NCI-H510A treated with DMSO at 0.1 percent for 48 hours (cell line): ENCODE data around the gene GPR27.

ENCODE experiments used
- DNase-seq: peaks from one replicate; lab custom pipeline; 2025; lab: John Stamatoyannopoulos, UW

The GPR27 gene

GRCh38 chr3:71753701-71754609 lies at the start of gene GPR27:
Gene GPR27 (plus strand): TSS chr3:71753855. CDS start chr3:71754050, 195 bp downstream.
- DNase-seq, result no peak

GRCh38 chr3:71704915-71705314 lies 48.7 kb upstream of the GPR27 start:
- DNase-seq, result no peak

GRCh38 chr3:71705681-71706080 lies 48.0 kb upstream of the GPR27 start:
- no peak for DNase-seq

- no peak for DNase-seq
Observed at GRCh38 chr3:71707595-71707994, 46.1 kb upstream of the GPR27 start.

- DNase-seq, result no peak
Observed at GRCh38 chr3:71708476-71709105, 45.1 kb upstream of the GPR27 start.

GRCh38 chr3:71709908-71710511 lies 43.6 kb upstream of the GPR27 start:
- DNase-seq, result no peak

GRCh38 chr3:71710906-71711494 lies 42.7 kb upstream of the GPR27 start:
- peak; percentile 35 for DNase-seq

GRCh38 chr3:71713041-71713440 lies 40.6 kb upstream of the GPR27 start:
- DNase-seq, result peak; percentile 93

GRCh38 chr3:71714595-71714994 lies 39.1 kb upstream of the GPR27 start:
- DNase-seq, result no peak

- no peak for DNase-seq
Observed at GRCh38 chr3:71718072-71718471, 35.6 kb upstream of the GPR27 start.

GRCh38 chr3:71721002-71721401 lies 32.7 kb upstream of the GPR27 start:
- DNase-seq, result no peak

GRCh38 chr3:71721651-71722157 lies 32.0 kb upstream of the GPR27 start:
- no peak for DNase-seq

- no peak for DNase-seq
Observed at GRCh38 chr3:71722693-71723092, 31.0 kb upstream of the GPR27 start.

- DNase-seq, result no peak
Observed at GRCh38 chr3:71723452-71724170, 30.0 kb upstream of the GPR27 start.

- no peak for DNase-seq
Observed at GRCh38 chr3:71724171-71724453, 29.5 kb upstream of the GPR27 start.

- no peak for DNase-seq
Observed at GRCh38 chr3:71724584-71725270, 28.9 kb upstream of the GPR27 start.

- no peak for DNase-seq
Observed at GRCh38 chr3:71725271-71725991, 28.2 kb upstream of the GPR27 start, which contains the start of gene EIF4E3. Gene EIF4E3 (minus strand): TSS chr3:71725402. CDS start chr3:71725367, 35 bp downstream.

- no peak for DNase-seq
Observed at GRCh38 chr3:71726146-71726545, 27.5 kb upstream of the GPR27 start.

GRCh38 chr3:71728632-71729342 lies 24.9 kb upstream of the GPR27 start:
- DNase-seq, result no peak

- no peak for DNase-seq
Observed at GRCh38 chr3:71732637-71733036, 21.0 kb upstream of the GPR27 start.
